Right ventricle myocardium superior (tissue), 1 donor: ENCODE measurements around the gene CNTN5. TPM values are rescaled to one million over a fixed set of nuclear protein-coding genes. Genes with fewer than 3 reads are reported as not detected.

ENCODE experiments used
- ATAC-seq: fragments of 200-7000 bp; cut with Tn5 transposase; one replicate; pipeline ENCODE4 v1.9.1; 2020; ENCODE audit warnings: mild to moderate bottlenecking; ENCODE audit not compliant: poor library complexity
- DNase-seq: peaks from one replicate; pipeline ENCODE4 v3.0.0-alpha.2; 2020
- intact Hi-C: fragments of 100-400 bp; cut with DNase I; formaldehyde crosslinking; loops from one replicate; pipeline ENCODE4 v1.11.2; 2022
- total RNA-seq: library from RNA; stranded (reverse); fragmentation: NEBNext Ultra II Directional; extraction: Animal tissue kit (Norgen Biotek cat#: 25700); gene quantifications from one replicate; pipeline ENCODE4 v1.2.1, GENCODE V29; 2021
- donor health status: DM: no; HTN: yes; CAD: no; lungs with severe emphysema.

The CNTN5 gene
- total RNA-seq, 1 donor from 2014 or later, result not detected

DNA sequence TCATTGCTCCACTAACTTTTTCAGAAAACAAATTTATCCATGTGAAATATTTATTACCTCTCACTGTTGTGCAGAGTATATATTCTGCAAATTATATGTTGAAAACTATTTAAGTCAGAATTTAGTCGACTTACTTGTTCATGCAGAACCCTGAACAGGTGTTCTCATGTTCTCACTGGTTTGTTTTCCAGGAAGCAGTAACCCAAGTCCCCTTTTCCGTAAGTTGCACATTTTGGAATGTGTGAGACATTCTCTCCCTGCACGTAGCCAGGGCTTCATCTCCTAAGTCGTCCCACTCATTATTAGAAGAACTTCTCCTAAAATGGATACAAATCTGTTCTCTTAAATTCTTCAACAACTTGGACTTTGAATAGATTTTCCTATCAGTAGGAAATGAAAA lies 524.9 kb downstream of the CNTN5 start:
- intact Hi-C loops, result no loop called here
- ATAC-seq, result no peak
- DNase-seq, result no peak

DNA sequence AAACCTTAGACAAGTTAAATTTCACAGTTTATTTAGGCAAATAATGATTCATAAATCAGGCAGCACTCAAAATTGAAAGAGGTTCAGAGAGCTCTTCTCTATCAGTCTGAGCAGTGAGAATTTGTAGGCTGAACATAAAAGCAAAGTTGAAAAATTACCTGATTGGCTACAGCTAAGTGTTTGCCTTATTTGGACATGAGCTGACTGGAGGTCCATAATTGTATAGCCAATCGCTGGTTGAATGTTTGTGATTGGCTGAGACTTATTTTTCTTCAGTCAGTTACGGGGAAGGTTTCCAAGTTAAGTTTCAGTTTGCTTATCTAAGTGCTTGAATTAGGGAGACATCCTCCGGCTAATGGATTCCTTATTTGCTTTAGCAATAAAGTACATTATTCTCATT lies 527.5 kb downstream of the CNTN5 start:
- DNase-seq (no peak), ATAC-seq (no peak)
- intact Hi-C loops, result no loop called here

DNA sequence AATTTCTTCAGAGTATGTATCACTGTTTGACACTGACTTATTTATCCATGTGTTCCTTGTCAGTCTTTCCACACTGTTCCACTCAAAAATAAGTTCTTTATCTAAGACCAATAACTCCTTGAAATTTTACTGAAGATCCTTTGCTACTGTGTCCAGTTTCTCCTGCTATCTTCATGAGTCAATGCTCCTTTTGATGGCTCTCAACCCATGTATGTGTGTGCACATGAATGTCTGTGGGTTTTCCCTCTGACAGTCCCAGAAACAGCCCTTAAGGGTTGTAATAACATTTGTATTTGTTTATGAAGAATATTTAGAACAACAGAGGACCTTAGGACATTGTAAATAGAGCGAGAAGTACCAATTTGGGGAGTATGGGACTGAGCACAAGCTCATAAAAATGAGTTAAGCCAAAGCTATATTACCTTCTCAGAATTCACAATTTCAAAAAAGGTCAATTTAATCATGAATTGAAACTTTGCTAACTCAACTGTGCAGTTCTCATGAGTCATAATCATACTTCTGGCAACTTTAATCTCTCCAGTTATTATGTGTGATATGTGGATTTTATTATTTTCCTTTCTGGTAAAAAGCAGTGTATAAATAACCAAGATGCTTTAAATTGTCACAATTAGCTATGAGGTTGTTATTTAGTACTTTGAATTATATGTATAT lies 533.6 kb downstream of the CNTN5 start:
- DNase-seq (no peak), ATAC-seq (no peak)
- intact Hi-C loops, result no loop called here

DNA sequence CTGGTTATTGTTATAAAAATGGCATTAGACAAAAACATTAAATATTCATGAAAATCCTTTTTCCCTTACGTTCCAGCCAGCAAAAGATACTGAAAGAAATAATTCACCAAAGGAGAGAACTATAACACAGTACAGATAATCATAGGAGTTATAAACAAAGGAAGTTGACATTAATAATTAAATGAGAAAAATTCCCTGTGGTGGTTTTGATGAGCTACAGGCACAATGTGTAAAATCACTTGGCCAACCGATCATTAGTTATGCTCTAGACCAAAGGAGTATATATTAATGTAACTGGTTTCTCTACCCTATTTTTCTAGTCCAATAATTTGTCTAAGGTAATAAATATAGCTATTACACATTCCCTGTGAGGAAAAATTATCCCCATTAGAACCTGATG lies 534.7 kb downstream of the CNTN5 start:
- intact Hi-C loops, result no loop called here
- no peak for DNase-seq
- no peak for ATAC-seq

DNA sequence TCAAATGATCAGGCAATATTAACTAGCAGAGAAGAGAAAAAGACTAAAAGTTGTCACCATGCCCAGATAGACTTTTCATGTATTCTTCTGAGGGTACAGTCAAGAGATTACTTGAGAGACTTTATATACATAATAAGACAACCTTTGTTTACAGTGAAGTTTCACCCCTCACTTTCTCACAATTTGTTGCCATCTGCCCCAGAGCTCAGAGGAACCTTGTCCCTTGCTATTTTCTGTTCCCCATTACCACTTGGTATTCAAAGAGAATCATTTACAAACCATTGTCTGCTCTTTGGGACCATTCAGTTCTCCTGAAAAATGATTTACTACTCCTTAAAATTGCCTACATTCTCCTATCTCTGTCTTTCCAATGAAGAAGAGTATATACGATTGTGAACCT lies 544.6 kb downstream of the CNTN5 start:
- ATAC-seq, result no peak
- DNase-seq, result no peak
- intact Hi-C loops, result no loop called here

DNA sequence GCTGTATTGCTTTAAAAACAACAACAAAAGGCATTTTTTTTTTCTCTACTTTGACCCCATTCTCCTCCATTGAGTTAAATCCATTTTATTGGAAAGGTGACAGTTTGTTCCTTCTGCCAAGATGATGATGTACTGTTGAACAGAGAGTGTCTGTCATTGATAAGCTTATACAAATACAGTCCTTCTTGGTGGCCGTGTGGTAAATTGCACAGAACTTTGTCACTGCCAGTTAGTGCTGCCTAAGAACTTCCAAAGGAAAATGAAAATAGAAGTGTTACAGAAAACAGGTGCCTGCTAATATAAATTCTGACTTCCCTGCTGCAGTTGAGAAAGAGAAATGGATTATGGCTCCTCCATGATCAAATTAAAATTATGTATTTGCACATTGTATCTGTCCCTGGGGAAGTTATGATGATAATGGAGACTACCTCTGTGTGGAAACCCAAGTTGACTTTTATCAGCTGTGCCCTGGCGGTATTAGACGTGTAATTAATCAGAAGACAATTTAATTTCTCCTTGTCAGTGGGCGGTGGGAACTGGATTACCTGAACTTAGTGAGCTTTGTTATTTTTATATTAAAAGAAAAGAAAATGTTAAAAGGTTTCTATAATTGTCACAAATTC lies 546.7 kb downstream of the CNTN5 start:
- no peak for ATAC-seq

DNA sequence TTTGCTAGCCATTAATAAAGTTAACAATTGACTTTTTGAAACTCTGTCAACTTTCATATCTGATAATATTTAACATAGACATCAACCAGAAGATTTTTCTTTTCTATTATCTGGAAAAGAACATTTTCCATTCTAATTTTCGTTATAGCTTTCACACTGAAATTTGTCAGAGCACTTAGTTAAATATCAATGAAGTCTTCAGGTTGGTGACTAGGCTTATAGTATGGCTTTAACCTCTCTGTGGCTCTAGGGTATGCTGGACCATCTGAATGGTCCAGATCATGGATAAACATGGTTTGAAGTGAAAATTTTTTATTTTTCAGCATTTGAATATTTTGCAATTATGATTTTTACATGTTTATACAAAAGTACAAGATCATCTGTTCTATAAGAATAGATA lies 548.1 kb downstream of the CNTN5 start:
- ATAC-seq (no peak), DNase-seq (no peak)
- intact Hi-C loops, result no loop called here

More for the DNA sequence above, 546.7 kb downstream of the CNTN5 start:
- DNase-seq, result no peak
- intact Hi-C loops, result no loop called here

DNA sequence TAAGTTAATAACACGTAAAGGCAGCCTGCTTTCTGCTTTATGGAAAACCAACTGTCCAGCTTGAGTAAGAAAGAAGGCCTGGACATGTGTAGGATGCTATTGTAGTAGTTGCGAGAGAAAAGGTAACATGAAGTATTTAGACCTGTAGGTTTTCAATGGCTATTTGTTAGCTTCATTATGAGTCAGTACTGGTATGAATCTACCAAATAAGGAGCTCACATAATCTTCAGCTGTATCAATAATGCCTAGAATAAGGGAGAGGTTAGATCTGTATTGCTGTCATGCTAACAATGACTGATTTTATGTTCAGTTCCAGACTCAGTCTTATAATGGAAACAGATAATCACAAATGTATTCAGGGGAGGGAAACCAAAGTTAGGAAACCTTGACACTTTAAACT lies 550.3 kb downstream of the CNTN5 start:
- no peak for DNase-seq
- ATAC-seq, result no peak
- intact Hi-C loops, result no loop called here

DNA sequence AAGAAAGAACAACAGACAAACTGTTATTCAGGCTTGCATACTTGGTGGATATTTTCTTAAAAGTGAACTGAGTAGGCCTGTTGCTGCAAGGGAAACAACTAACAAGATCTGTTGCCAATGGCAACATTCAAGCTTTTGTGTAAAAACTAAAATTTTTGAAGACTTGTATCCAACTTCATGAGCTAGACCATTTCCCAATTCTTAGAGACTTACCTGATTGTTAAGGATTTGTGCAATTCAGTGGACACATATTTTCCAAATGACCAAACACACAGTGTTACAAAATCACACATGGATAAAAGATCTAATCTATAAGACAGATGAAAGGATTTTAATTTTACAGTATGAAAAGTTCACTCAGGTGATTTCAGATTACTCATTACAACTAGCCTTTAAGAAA lies 564.1 kb downstream of the CNTN5 start:
- no peak for ATAC-seq
- intact Hi-C loops, result no loop called here
- DNase-seq, result no peak

DNA sequence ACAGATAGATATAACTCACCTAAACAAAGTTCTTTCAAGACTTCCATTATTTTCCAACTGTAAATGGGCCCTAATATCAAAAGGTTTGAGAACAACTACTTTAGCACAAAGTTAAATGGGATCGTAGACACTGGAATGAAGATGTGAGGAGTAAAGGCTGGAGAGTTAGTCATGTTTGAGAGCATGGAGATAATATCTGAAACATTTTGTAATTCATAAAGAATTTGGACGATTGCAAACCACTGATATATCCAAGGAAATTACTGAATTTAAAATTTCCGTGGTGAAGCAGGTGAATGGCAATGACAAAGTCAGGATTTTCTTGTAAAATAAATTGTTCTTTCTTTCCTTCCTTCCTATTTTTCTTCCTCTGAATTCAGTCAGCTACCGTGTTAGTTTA lies 564.9 kb downstream of the CNTN5 start:
- intact Hi-C loops, result no loop called here
- ATAC-seq (no peak), DNase-seq (no peak)

DNA sequence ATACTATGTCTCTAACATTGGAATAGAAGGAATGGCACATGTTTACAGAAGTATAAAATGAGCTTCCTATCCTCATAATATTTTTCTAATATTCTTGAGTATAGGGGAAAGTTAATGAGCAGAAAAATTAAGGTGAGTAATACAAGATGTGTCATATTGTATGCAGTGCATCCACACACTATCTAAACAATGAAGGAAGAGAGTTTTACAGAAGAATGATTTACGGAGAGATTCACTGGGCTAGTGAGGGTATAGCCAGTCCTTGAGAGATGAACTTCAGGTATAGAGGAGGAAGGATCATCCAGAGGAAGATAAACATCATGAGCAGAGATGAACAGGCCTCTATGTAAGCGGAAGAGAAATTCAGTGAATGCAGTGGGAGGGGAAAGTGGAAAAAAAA lies 569.0 kb downstream of the CNTN5 start:
- ATAC-seq (no peak), DNase-seq (no peak)

DNA sequence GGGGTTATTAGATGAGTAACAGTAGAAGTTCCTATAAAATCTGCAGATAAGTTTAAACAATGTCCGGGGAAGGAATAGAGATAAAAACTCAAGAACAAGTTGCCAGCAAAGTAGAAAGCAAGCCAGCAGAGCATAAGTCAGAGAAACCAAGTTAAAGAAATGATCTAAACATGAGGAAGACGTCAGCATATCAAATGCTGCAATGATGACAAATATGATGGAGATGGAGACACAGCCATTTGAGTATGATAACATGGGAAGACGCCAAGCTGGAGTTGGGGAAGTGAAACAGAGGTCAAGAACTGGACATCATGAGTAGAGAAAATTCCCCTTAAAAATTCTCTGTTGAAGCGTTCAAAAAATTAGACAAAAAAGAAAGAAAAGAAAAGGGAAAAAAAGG lies 571.5 kb downstream of the CNTN5 start:
- intact Hi-C loops, result no loop called here
- no peak for ATAC-seq
- no peak for DNase-seq

More for the DNA sequence above, 569.0 kb downstream of the CNTN5 start:
- intact Hi-C loops, result no loop called here

DNA sequence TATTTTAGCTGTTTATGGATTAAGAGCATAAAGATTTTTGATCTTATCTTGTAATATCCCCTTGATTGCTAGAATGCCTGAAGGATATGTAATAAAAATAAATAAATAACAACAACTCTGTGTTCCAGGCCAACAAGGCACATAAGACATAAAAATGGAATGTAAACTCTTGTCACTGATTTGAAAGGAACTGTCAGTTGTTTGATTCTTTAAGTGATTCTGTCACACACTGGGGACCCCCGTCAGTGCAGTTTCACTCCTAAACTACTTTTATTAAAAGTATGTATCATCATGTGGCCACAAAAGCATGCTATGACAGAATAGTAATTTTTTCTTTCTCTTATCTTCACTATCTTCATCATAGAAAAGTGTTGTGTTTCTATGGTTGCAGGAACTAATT lies 572.4 kb downstream of the CNTN5 start:
- ATAC-seq (no peak), DNase-seq (no peak)
- intact Hi-C loops, result no loop called here

DNA sequence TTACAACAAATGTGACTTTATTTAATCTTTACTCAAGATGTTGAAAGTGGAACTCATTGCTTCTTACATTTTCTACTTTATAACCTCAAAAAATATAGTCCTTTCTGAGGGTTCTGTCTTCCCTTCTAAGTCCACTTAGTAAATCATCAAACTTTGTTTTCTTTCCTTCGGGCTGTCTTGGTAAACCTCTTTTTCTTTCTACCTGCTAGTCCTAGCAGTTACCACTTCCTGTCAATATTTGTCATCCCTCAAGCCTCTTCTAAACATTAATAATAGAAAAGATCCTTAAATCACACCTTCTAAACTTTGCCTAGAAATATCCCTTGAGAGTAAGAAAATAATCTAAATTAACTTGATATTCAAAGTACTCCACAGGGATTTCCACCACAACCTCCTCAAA lies 580.4 kb downstream of the CNTN5 start:
- DNase-seq (no peak), ATAC-seq (no peak)
- intact Hi-C loops, result no loop called here

DNA sequence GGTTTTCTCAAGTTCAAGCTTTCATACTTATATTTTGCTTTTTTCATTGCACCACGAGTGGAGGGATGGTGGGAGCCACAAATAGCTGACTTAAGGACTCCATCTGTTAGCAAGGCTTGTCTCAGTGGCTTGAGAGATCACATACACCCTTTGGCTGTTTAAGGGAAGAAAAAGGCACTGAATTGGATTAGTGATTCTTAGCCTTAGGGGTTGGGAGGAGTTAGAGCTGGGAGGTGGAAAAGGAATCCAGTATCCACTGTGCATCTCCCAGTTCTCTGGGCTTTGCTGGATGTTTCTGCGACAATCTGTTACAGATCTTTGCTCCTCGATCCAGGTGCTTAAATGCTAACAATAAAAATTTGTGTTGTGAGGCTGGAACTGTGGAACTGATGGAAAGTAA lies 593.6 kb downstream of the CNTN5 start:
- intact Hi-C loops, result no loop called here
- no peak for ATAC-seq
- DNase-seq, result no peak

DNA sequence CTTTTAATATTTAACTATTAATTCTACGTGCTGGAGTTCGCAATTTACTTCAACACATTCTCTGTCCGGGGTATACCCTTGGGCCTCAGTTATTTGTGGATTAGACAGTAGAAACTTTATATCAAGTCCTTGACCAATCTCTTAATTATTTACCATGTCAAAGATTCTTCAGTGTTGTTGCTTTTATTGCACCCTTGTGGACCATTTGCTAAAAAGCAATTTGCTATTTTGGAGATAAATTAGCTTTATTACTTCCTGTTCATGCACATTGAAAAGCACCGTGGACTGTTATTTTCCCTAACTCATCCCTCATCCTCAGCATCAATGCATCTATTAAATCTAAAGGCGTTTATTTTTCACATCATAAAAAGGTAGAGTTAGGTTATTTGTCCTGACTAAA lies 609.9 kb downstream of the CNTN5 start:
- no peak for ATAC-seq
- intact Hi-C loops, result no loop called here
- DNase-seq, result no peak

DNA sequence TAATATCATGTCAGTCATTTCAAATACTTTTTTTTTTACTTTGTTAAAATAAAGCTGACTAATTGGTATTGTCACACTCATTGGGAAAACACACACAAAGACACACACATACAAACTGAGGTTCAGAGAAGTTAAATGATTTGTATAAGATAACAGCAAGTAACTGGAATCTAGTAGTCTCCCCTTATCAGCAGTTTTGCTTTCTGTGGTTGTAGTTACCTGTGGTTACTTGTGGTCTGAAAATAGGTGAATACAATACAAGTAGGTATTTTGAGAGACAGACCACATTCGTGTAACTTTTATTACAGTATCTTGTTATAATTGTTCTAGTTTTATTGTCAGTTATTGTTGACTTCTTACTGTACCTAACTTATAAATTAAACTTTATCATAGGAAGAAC lies 610.9 kb downstream of the CNTN5 start:
- intact Hi-C loops, result no loop called here
- DNase-seq (no peak), ATAC-seq (no peak)

DNA sequence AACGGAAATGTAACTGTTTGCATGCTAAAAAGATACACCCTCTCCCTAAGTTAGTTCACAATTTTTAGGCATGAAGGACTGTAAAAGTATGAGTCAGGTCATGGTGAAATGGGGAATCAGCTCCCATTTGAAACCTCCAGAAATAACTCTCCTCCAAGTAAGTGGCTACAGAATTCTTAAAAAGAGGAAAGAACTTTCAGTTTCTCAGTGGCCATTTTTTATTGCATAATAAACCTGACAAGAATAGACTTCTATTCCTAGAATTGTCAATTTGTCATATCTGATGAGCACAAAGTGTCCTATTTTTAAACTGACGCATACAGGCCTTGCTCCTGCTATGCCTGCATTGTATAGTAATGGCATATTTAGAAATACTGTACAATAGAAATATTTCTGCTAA lies 612.2 kb downstream of the CNTN5 start:
- ATAC-seq (peak; percentile 49), DNase-seq (no peak)
- intact Hi-C loops, result no loop called here

DNA sequence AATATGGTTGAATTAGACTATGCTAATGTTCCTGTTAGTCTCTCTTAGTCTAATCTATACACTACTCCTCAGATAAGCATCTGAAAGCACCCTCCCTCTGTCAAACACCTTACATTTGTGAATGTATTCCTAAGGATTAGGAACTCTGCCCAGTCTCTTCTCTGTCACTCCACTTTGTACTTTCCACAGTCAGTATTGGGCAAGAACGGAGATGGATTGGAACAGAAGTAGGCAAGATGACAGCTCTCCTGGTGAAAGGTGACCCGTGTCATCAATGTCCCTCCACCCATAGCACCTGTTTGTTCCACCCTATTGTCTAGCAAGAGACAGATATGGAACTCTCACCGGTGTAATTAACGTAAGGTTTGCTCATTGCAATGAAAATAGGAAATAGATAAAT lies 613.8 kb downstream of the CNTN5 start:
- intact Hi-C loops, result no loop called here
- DNase-seq (no peak), ATAC-seq (peak; percentile 43)

DNA sequence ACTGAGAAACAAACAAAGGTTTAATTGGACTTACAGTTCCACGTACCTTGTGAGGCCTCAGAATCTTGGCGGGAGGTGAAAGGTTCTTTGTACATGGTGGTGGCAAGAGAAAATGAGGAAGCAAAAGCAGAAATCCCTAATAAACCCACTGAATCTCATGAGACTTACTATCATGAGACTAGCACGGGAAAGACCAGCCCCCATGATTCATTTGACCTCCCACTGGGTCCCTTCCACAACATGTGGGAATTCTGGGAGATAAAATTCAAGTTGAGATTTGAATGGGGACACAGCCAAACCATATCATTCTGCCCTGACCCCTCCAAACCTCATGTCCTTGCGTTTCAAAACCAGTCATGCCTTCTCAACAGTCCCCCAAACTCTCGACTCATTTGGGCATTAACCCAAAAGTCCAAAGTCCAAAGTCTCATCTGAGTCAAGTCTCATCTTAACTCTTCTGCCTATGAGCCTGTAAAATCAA lies 617.4 kb downstream of the CNTN5 start:
- DNase-seq, result no peak
- intact Hi-C loops, result no loop called here
- ATAC-seq, result no peak

DNA sequence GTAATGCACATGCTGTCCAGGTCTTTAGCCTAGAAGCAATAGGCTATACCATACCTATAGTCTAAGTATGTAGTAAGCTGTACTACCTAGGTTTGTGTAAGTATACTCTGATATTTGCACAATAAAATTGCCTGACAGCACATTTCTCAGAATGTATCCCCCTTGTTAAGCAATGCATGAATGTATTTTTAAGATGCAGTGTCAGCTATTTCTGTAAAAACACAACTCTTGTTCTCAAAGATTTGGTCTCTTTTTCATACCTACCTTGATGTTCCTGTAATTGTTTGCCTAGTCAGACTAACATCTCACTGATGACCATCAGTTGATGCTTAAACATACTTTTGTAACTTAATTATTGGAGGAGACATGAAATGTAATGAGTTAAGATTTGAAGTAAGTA lies 619.9 kb downstream of the CNTN5 start:
- DNase-seq (no peak), ATAC-seq (no peak)
- intact Hi-C loops, result no loop called here
